HG03064 (cell line): Measurements from ENCODE around the gene DCPS.

Experiments
- ATAC-seq: cut with Tn5 transposase; IDR thresholded peaks from one replicate; pipeline ENCODE4 v1.9.1; 2021; ENCODE audit warnings: low read depth; ENCODE audit not compliant: unreplicated experiment

DCPS gene

DNA sequence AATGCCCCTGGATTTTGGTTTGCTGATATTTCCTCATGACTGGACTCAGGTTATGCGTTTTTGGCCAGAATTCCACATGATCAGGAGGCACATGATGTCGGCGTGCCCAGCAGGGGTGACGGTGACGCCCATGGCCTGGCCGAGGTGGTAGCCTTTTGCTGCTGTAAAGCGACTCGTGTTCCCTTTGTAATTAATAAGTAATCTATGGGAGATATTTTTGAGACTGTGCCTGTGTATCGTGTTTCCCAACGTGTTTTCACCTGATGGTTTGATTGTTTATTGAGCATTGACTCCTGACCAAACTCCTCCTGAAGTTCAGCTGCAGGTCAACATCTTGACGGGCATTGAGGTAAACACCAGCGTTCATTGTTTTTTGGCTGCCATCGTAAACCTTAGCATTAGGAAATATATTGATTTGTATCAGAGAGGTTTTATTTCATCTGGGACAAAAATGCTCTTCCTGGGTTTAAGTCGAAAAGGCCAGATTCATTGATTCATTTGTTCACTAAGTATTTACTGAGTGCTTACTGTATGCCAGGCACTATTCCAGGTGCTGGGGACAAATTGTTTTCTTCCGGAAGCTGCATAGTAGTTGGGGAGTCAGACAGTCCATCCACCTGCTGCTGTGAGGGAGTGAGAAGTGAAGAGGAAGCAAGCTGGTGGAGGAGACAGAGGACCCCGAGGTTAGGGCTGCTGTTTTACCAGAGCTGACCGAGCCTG is 23.6 kb downstream of the DCPS start:
- ATAC-seq, result no peak

DNA sequence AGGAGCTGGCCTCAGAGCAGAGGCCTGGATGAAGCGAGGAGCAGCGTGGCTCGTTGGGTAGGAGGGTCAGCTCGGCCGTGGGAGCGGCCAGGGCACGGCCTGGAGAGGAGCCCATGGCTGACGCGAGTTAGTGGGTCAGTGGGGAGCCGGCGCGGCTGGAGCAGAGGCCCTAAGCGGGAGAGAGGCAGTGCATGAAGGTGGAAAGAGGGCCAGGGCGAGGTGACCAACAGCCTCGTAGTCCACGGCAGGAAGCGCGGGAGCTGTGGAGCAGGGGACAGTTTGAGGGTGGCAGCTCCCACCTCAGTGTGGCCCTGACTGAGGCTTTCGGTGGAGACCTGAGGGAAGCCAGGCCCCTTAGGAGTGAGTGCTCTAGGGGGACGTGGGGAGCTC is 24.1 kb downstream of the DCPS start:
- no peak for ATAC-seq

- no peak for ATAC-seq
These were observed 24.6 kb downstream of the DCPS start for GRCh38 chr11:126328444-126328843.

- no peak for ATAC-seq
These were observed 25.2 kb downstream of the DCPS start for GRCh38 chr11:126328938-126329643.

- no peak for ATAC-seq
These were observed 25.9 kb downstream of the DCPS start for GRCh38 chr11:126329644-126330211.

DNA sequence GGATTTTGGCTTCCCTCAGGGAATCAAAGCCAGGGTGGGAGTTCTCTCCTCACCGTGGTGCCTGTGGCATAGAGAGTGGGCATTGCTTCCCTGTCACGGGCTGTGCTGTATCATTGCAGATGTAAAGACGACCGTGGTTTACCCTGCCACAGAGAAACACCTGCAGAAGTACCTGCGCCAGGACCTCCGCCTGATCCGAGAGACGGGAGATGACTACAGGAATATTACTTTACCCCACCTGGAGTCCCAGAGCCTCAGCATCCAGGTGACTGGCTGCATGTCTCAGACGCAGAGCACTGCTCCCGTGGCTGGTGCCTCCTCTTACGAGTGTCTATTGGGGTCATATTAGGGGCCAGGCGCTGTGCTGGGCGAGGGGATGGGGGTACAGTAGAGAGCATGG is 27.4 kb downstream of the DCPS start:
- ATAC-seq, result no peak

DNA sequence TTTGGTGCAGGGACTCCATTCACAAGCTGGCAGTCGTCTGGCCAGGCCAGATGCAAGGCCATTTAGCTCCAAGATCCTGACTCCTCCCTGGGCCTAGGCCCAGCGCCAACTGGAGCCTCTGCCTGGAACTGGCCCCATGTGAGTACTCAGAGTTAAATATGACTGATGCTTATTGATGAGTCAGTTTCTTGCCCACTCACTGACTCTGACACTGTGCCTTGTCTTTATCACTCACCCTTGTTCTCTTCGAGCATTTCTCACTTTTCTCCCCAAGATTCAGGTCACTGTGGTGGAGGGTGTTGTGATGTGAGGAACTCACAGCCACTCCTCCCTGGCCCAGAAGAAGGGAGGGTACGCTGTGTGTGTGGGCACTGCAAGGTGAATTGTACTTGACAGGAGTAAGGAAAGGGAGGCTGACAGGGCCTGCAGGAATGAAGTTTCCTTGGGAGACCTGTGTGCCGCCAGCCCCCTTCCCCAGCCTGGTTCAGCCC is 28.4 kb downstream of the DCPS start:
- ATAC-seq, result no peak

- ATAC-seq, result no peak
These were observed 29.3 kb downstream of the DCPS start for GRCh38 chr11:126333142-126333541.

- no peak for ATAC-seq
These were observed 31.0 kb downstream of the DCPS start for GRCh38 chr11:126334659-126335462.

DNA sequence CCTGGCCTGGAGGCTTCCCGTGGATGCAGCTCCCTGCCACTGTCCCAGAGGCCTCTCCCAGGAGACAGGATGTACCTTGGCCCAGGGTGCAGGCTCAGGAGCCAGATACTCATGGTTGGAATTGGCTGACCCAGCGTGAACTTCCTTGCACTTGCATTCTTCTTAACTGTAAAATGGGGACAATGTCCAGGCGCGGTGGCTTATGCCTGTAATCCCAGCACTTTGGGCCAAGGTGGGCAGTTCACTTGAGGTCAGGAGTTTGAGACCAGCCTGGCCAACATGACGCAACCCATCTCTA is 31.6 kb downstream of the DCPS start:
- ATAC-seq, result no peak

DNA sequence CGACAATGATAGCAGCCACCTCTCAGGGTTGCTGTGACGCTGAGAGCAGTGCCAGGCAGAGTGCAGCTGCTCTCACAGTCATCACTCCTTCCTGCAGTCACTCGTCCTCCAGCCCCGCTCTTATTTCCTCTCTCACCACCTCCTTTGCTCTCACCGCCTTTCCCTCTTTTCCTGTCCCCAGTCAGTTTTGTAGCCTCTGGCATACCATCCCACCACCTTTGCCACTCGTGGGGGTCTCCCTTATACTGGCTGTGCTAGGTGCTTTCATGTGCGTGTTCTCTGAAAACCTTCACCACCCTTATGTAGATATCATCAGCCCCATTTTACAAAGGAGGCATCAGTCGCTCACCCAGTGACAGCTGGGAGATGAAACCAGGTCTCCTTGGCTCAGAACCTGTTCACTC is 32.3 kb downstream of the DCPS start:
- ATAC-seq, result no peak

GRCh38 chr11:126336671-126337101 is 32.8 kb downstream of the DCPS start:
- ATAC-seq, result no peak

DNA sequence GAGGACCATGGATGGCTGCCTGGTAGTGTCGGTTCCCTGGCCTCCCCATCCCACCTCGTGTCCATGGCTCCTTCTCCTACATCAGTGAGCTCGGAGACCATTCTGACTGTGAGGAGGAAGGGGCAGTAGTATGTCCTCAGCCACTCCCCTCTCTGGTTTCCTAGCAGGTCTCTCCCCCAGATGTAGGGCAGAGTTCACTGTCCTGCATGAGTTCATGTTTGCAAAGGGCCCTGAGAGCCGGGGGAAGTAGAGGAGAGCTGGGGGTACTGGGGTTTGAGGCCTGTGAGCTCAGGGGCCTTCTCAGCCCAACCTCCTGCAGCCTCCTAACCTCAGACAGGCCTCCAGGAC is 33.2 kb downstream of the DCPS start:
- no peak for ATAC-seq

DNA sequence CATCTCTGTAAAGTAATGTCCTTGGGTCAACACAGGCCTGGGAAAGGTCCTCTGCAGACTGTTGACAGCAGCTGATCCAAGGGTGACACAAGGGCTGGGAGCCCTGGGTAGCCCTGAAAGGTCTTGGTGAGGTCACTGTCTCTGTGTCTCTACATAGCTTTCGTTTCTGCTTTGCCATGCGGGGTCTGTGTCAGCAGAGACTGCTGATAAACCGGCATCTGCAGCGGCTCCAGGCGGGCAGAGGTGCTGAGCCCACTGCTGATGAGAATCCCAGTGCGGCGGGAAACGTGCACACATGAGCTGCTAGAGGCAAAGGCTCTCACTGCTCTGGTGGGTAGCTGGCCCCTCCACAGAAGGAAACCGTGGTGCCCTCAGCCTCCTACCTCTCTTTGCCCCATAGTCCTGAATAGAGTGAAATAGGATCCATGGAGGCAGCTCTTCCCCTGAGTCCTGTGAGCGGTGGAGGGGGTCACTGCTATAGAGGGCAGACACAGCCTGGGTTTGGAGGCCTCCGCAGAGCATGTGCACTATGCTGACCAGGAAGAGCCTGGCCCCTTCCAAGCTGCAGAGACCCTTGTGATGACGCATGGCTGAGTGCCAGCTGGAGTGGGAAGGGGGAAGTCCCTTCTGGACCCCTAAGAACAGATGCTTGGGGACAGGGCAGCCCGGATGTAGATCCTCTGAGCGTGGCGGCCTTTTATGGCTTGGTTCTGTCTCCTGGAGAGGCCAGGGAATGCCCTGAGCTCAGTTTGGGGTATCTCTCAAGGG is 33.8 kb downstream of the DCPS start:
- no peak for ATAC-seq

DNA sequence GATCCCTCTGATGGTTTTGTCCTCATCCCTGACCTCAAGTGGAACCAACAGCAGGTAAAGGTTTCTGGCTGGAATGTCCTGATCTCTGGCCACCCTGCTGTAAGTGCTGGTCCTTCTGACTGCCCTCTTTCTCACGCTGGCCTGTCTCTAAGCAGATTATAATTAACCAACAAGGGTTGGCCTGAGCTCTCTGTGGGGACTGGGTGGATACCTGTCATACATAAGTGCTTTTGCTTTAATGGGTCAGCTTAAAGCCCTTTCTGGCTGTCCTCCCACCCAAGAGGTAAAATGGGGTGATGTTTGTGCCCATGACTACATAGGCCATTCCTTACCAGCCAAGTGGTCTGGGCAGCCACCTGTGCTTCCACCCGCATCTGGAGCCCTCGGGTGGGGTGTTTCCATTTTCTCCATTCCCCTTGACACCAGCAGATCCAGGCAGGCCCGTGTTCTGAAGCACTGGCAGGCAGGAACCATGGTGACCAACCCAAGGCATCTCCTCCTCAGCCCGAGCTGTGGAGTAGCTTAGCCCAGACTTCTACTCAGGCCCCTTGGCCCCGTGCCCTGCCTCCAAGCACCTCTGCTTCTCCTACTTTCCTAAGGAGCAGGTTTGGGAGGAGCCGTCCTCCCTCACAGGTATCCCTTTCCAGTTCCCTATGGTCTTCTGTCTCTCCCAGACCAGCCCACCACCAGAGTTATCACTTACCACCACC is 34.6 kb downstream of the DCPS start:
- ATAC-seq, result no peak

DNA sequence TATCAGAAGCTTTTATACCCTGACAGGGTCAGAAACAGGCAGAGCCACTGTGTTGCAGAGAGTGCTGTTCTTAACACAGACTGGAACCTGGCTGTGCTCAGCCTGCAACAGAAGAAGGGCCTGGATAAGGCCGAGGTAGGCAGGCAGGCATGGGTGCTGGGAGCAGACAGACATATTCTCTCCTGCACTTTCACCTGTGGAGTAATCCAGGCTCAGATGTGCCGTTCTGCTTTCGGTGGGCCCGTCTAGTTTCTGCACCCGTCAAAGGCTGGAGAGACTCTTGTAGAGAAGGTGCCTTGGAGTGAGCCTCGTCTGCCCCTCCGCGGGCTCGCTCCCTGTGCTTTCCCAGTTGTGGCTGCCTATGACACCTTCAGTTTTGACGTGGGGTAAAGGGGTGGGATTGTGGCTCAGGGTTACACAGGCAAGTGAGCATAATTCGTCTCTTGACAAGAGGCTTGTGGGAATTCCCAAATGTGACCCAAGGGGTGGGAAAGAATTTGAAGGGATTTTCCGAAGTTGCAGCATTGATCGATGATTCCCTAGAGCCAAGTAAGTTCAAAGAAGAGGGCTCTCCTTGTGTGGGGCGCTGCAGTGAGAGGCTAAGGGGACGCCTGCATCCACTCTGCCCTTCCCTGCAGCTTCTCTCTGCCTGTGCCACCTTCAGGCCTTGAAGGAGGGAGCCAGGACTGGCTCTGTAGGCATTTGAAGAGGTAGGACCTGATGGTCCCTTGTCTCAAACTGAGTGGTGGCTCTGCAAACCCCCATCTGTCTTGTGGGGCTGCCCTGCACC is 35.4 kb downstream of the DCPS start:
- no peak for ATAC-seq

DNA sequence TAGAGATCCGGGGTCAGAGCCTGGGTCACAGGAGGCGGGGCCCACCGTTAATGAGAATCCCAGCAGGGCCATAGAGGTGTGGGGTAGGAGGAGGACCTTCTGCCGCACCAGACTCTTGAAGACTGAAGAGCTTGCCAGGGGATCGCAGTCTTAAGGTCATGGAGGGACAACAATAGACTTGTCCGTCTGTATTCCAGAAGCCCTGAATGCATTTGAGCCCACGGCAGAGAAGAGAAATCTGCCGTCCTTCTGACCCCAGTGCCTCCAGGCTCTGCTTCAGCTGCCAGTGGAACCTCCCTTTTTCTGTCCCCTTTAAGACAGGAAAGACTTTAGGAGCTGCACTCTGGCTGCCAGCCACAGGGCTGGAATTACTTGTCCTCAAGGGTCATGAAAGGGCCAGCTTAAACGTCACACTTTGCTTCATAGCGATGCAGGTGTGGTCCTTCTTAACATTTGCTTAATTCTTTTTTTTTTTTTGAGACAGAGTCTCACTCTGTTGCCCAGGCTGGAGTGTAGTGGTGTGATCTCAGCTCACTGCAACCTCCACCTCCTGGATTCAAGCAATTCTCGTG is 36.1 kb downstream of the DCPS start:
- no peak for ATAC-seq

DNA sequence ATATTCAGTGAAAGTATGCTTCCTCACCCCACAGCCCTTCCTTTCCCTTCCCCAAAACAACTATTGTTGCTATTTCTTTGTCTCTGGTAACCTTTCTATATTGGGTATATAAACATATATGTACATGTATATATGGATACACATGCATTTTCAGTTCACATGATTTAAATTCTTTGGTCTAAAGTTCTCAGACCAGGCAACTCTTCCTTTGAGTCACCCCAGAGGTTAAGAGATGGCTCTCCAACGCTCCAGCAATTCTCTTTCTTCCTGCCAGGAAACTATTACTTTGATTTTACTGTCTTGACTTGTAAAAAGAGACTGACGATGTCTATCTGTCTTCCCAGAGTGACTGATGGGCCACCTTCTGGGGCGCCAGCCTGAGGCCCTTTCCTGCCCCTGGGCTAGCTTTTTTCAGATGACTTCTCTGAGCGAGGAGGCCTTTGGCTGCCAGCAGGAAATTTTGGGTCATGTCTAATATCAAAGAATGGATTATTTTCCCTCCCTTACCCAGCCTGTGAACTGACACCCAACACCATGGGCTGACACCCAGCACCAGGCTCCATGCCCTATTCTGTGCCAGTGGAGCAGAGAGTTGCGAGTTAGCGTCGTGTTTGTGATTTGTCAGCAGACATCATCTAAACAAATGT is 37.2 kb downstream of the DCPS start:
- ATAC-seq, result no peak
